Coronary artery (tissue), 2 donors: Measurements from ENCODE around the gene FSCN2.

ENCODE experiments used
- DNase-seq: peaks from one replicate; pipeline ENCODE4 v3.0.0-alpha.2; 2017; ENCODE audit warnings: low spot score
- H3K27ac ChIP-seq, 2 donors: fragments of 200-600 bp; sonication (generic); one replicate each; pipeline ENCODE4 v1.5.1; 2016 to 2019
- H3K4me3 ChIP-seq: fragments of 200-600 bp; sonication (generic); 2 replicates; pipeline ENCODE4 v1.5.1; 2016; ENCODE audit warnings: mild to moderate bottlenecking, moderate library complexity
- TF ChIP-seq, protein P1 (sequence below): fragments of 200-600 bp; sonication (generic); IDR thresholded peaks from one replicate; pipeline ENCODE4 v1.5.1; 2019; ENCODE audit warnings: antibody characterized with exemption

Gene FSCN2

DNA sequence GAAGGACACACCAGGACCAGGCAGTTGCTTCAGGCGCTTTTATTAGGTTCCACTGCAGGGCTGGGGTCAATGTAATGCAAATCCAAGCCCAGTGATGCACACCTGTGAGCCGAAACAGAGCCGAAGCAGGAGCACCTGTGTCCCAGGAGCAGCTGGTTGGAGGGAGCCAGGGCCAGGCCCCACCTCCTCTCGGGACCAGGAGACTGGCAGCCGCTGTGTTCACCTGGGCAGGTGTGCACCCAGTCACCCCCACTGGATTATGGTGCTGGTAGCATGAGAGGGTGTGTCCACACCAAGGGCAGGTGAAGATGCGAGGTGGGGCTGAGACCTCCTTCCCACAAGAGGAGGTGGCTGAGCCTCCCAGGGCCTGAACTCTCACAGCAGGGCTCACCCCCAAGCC lies 28.7 kb downstream of the FSCN2 start:
- DNase-seq = no peak
- H3K4me3 ChIP-seq = no peak overlapping the region
- peak overlapping the region in 1 of 2 donors; percentile 59 for H3K27ac ChIP-seq
- TF ChIP-seq, protein P1, sequence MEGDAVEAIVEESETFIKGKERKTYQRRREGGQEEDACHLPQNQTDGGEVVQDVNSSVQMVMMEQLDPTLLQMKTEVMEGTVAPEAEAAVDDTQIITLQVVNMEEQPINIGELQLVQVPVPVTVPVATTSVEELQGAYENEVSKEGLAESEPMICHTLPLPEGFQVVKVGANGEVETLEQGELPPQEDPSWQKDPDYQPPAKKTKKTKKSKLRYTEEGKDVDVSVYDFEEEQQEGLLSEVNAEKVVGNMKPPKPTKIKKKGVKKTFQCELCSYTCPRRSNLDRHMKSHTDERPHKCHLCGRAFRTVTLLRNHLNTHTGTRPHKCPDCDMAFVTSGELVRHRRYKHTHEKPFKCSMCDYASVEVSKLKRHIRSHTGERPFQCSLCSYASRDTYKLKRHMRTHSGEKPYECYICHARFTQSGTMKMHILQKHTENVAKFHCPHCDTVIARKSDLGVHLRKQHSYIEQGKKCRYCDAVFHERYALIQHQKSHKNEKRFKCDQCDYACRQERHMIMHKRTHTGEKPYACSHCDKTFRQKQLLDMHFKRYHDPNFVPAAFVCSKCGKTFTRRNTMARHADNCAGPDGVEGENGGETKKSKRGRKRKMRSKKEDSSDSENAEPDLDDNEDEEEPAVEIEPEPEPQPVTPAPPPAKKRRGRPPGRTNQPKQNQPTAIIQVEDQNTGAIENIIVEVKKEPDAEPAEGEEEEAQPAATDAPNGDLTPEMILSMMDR = no peak

DNA sequence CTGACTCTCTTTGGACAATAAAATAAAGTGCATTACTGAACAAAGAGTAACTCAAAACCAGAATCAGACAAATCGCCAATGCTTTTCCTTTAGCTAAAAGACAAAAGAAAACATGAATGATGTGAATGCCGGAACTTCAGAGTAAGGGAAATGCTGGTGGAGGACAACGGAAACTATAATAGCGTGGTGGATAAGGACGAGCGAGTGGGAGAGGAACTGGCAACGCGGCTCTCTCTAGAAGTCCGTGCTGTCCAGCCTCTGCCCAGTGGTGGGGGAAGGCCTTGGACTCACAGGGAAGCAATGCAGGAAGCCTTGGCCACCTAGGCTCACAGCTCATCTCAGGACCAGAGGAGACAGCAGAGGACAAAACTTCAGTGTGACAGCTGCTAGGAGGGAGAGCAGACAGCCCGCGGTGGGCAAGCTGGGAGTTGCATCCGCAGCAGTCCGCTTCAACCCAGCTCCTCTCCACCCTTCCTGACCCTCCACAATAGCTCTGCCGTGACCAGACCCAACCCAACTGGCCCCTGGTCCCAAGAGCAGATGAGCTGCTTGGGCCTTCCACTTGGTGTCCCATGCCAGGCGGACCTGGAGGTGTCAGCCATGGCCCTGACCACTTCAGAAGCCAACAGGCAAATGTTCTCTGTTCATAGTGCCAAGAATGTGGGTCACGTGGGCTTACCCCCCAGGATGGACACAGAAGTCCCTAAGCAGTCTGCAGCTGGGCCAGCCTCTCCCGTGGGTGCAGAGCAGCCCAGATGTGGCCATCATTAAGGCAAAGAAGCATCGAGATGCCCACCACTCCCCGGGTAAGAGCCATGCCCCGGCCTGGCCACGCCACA lies 29.3 kb downstream of the FSCN2 start:
- no peak for DNase-seq
- peak overlapping the region in 1 of 2 donors; percentile 21 for H3K27ac ChIP-seq
- H3K4me3 ChIP-seq = no peak overlapping the region
- TF ChIP-seq, protein P1 = no peak

DNA sequence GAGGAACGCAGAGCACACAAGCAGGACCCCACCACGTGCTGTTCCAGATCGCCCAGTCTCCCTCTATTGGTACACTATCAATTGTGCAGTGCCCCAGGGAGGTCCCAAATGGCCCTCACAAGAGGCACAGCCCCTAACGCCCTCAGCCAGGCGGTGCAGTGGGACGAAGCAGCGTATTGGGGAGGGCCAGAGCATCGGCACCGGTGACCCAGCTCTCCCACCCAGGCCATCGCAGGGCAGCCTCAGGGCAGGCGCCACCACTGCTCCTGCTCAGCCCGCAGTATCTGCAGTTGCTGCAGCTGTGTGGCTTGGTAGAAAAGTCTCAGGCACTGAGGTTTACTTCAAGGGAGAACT lies 29.9 kb downstream of the FSCN2 start:
- no peak overlapping the region for H3K27ac ChIP-seq
- TF ChIP-seq, protein P1 = no peak
- no peak overlapping the region for H3K4me3 ChIP-seq
- no peak for DNase-seq

DNA sequence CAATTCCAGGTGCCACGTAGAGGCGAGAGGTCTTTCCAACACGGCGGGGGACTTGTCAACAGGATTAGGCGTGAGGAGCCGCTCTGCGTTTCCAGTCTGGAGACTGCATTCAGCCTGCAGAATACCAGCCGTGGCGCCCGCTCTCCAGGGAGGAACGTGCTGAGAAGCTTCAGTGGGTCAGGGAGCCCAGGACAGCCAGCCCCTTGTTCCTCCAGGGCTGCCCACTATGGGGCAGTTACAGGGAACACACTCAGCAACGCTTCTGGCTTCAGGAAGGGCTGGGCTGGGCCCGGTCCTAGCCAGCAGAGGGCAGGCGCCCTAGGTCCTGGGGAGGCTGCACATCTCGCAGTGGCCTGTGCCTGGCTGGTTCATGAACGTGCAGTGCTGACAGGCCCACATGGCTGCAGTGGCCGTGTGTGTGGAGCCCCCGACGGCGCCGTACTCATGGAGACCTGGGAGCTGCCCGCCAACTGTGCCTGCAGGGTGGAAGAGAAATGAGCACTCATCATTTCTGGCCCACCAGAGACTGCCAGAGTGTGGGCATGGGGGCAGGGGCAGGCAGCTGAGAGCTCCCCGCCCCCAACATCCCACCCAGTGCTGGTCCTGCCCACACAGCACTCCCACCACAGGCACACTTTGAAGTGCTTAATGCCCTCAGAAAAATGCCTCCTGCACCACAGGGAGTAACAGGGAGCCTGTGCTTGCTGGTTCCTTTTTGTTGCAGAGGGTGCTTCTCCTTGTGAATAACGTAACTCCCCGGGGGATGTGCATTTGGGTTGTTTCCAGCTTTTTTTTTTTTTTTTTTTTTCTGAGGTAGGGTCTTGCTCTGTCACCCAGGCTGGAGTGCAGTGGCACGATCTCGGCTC lies 31.0 kb downstream of the FSCN2 start:
- DNase-seq = no peak
- Histone ChIP-seq H3K27ac (no peak overlapping the region), H3K4me3 (no peak overlapping the region)
- TF ChIP-seq, protein P1 = no peak

DNA sequence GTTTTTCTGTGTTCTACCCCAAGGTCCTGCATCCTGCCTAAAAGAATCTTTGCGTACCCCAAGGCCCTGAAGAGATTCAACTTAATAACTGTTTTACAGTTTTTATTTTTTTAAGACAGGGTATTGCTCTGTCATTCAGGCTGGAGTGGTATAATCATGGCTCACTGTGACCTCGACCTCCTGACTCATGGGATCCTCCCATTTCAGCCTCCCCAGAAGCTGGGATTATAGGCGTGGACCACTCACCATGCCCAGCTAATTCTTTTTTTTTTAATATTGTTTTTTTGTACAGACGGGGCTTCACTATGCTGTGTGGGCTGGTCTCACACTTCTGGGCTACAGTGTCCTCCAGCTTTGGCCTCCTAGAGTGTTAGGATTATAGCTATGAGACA lies 33.3 kb downstream of the FSCN2 start:
- DNase-seq = no peak
- H3K27ac ChIP-seq = no peak overlapping the region
- TF ChIP-seq, protein P1 = no peak

DNA sequence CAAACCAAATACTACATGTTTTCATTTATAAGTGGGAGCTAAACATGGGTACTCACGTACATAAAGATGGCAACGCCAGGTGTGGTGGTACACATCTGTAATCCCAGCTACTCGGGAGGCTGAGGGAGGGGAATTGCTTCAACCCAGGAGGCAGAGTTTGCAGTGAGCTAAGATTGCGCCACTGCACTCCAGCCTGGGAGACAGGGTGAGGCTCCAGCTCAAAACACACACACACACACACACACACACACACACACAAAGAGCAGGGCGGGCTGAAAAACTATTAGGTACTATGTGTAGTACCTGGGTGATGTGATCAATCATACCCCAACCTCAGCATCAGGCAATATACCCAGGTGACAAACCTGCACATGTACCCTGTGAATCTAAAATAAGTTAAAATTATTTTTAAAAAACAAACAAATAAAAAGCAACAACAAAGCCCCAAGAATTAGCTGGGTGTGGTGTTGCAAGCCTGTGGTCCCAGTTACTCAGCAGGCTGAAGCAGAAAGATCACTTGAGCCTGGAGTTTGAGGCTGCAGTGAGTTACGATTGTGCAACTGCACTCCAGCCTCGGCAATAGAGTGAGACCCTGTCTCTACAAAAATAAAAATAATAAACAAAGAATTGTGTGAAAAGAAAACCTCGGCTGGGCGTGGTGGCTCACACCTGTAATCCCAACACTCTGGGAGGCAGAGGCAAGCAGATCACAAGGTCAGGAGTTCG lies 35.8 kb downstream of the FSCN2 start:
- Histone ChIP-seq H3K4me3 (no peak overlapping the region), H3K27ac (peak overlapping the region in 1 of 2 donors; percentile 86)
- DNase-seq = no peak
- TF ChIP-seq, protein P1 = no peak

More for the DNA sequence above, 33.3 kb downstream of the FSCN2 start:
- H3K4me3 ChIP-seq = no peak overlapping the region
